Stomach (tissue), 4 donors: ENCODE measurements around the gene LRRC4B.
"Not testable (repeated sequence)": the region's sequence is repeated elsewhere in the genome, so short reads cannot be mapped to it uniquely, and the experiment has no call there.

Source experiments
- EP300 ChIP-seq: sonication (generic); formaldehyde crosslinking; IDR thresholded peaks from one replicate; pipeline ENCODE4 v1.6.1; 2017; ENCODE audit warnings: antibody characterized with exemption
- POLR2A ChIP-seq, 4 donors: fragments of 450-650 bp; IDR thresholded peaks; one replicate each; pipeline ENCODE4 v1.6.1; 2016; ENCODE audit warnings: antibody characterized with exemption in 4 of 4, control low read depth in 2 of 4, mild to moderate bottlenecking in 1 of 4, moderate library complexity in 1 of 4
- TF ChIP-seq, protein P1 (sequence below), 7 experiments: fragments of 450-650 bp in 4 of 7; fragments of 200-600 bp in 3 of 7; sonication (generic) in 3 of 7; IDR thresholded peaks; one replicate each; pipeline ENCODE4 v1.5.1; 2016 to 2019; ENCODE audit warnings: antibody characterized with exemption in 7 of 7, control low read depth in 2 of 7, mild to moderate bottlenecking in 1 of 7

DNA sequence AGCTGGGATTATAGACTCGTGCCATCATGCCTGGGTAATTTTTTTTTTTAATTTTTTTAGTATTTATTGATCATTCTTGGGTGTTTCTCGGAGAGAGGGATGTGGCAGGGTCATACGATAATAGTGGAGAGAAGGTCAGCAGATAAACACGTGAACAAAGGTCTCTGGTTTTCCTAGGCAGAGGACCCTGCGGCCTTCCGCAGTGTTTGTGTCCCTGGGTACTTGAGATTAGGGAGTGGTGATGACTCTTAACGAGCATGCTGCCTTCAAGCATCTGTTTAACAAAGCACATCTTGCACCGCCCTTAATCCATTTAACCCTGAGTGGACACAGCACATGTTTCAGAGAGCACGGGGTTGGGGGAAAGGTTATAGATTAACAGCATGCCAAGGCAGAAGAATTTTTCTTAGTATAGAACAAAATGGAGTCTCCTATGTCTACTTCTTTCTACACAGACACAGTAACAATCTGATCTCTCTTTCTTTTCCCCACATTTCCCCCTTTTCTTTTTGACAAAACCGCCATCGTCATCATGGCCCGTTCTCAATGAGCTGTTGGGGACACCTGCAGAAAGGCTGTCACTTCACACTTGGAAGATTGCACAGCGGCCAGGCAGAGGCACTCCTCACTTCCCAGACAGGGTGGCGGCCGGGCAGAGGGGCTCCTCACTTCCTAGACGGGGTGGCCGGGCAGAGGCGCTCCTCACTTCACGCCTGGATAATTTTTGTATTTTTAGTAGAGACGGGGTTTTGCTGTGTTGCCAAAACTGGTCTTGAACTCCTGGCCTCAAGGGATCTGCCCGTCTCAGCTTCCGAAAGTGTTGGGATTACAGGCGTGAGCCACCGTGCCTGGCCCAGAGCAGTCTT is 13.8 kb upstream of the LRRC4B start:
- TF ChIP-seq, protein P1, sequence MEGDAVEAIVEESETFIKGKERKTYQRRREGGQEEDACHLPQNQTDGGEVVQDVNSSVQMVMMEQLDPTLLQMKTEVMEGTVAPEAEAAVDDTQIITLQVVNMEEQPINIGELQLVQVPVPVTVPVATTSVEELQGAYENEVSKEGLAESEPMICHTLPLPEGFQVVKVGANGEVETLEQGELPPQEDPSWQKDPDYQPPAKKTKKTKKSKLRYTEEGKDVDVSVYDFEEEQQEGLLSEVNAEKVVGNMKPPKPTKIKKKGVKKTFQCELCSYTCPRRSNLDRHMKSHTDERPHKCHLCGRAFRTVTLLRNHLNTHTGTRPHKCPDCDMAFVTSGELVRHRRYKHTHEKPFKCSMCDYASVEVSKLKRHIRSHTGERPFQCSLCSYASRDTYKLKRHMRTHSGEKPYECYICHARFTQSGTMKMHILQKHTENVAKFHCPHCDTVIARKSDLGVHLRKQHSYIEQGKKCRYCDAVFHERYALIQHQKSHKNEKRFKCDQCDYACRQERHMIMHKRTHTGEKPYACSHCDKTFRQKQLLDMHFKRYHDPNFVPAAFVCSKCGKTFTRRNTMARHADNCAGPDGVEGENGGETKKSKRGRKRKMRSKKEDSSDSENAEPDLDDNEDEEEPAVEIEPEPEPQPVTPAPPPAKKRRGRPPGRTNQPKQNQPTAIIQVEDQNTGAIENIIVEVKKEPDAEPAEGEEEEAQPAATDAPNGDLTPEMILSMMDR (IDR thresholded peaks at IDR 0.05): not testable (repeated sequence)
- TF ChIP-seq POLR2A (IDR thresholded peaks at IDR 0.05); EP300: not testable (repeated sequence)
